Thoracic aorta (tissue), 2 donors: ENCODE measurements around the gene PDE4B. TPM values are rescaled to one million over a fixed set of nuclear protein-coding genes. Genes with fewer than 3 reads are reported as not detected.

Source experiments
- ATAC-seq: fragments of 150-250 bp; one replicate; pipeline ENCODE4 v1.8.0; 2017; ENCODE audit warnings: low read depth; ENCODE audit not compliant: insufficient number of reproducible peaks, low FRiP score
- DNase-seq: peaks from one replicate; pipeline ENCODE4 v3.0.0-alpha.2; 2020; ENCODE audit warnings: low spot score
- H3K27ac ChIP-seq, 2 donors: fragments of 200-600 bp; sonication (generic); 1 replicate in 1 of 2; 2 replicates in 1 of 2; pipeline ENCODE4 v1.5.1; 2016; ENCODE audit warnings: mild to moderate bottlenecking in 2 of 2, moderate library complexity in 2 of 2
- H3K27me3 ChIP-seq: fragments of 200-600 bp; sonication (generic); replicated peaks from 2 replicates; pipeline ENCODE4 v1.6.0; 2016; ENCODE audit warnings: mild to moderate bottlenecking; ENCODE audit not compliant: insufficient read depth
- H3K36me3 ChIP-seq: fragments of 200-600 bp; sonication (generic); one replicate; pipeline ENCODE4 v1.5.1; 2016
- H3K4me1 ChIP-seq, 2 donors: fragments of 200-600 bp; sonication (generic); 1 replicate in 1 of 2; 2 replicates in 1 of 2; pipeline versions ENCODE4 v1.5.1 to v1.6.0; 2016; ENCODE audit warnings: low read depth in 2 of 2, mild to moderate bottlenecking in 1 of 2; ENCODE audit not compliant: control insufficient read depth in 1 of 2
- H3K4me3 ChIP-seq: fragments of 200-600 bp; sonication (generic); 2 replicates; pipeline ENCODE4 v1.5.1; 2016; ENCODE audit warnings: mild to moderate bottlenecking
- H3K9me3 ChIP-seq: fragments of 200-600 bp; sonication (generic); 2 replicates; pipeline ENCODE4 v1.5.1; 2016
- total RNA-seq, 2 donors: library from RNA; depleted of rRNA; stranded (reverse); fragments of >200 nt; gene quantifications; one replicate each; pipeline versions ENCODE4 v1.1.0 to v1.2.3, GENCODE V29; 2016
- TF ChIP-seq, protein P1 (sequence below): fragments of 200-600 bp; sonication (generic); IDR thresholded peaks from one replicate; pipeline ENCODE4 v1.5.1; 2019; ENCODE audit warnings: antibody characterized with exemption

Gene PDE4B
- total RNA-seq, 2 donors from 2014 or later = 29.0 to 42.4 TPM

DNA sequence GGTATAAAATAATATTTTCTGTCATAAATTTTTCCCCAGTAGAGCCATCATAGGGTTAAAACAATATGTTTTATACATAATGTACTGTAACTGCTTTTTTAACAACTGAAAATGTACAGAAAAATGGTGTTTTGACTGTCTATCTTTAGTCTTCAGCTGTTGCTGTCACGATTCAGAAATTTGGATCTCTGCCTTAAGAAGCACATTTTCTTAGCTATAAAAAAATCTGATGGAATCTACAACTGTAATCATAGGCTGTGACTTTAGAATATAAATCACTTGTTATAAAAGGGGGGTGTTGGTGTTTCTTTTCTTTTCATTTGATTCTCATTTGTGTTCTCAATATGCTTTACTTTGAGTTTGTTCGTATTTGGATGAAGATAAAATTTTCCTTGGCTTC is 187.5 kb downstream of the PDE4B start:
- no peak for DNase-seq
- no peak for ATAC-seq
- Histone ChIP-seq H3K27ac (no peak overlapping the region), H3K36me3 (no peaks in the 10 kb centered on the region), H3K4me1 (no peaks in the 10 kb centered on the region), H3K4me3 (no peak overlapping the region), H3K27me3 (no peaks in the 10 kb centered on the region), H3K9me3 (peaks cover 9% of the 10 kb centered on the region)
- TF ChIP-seq, protein P1, sequence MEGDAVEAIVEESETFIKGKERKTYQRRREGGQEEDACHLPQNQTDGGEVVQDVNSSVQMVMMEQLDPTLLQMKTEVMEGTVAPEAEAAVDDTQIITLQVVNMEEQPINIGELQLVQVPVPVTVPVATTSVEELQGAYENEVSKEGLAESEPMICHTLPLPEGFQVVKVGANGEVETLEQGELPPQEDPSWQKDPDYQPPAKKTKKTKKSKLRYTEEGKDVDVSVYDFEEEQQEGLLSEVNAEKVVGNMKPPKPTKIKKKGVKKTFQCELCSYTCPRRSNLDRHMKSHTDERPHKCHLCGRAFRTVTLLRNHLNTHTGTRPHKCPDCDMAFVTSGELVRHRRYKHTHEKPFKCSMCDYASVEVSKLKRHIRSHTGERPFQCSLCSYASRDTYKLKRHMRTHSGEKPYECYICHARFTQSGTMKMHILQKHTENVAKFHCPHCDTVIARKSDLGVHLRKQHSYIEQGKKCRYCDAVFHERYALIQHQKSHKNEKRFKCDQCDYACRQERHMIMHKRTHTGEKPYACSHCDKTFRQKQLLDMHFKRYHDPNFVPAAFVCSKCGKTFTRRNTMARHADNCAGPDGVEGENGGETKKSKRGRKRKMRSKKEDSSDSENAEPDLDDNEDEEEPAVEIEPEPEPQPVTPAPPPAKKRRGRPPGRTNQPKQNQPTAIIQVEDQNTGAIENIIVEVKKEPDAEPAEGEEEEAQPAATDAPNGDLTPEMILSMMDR = no peak

DNA sequence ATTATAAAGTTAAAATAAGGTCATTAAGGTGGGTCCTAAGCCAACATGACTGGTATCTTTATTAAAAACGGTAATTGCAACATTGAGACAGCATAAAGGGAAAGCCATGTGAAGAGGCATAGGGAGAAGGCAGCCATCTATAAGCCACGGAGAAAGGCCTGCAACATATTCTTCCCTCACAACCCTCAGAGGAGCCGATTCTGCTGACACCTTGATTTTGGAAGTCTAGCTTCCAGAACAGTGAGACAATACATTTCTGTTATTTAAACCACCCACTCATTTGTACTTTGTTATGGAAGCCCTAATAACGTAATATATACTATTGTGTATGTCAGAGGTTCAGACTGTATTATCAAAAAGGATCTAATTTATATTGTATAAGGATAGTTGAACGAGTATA is 190.8 kb downstream of the PDE4B start:
- TF ChIP-seq, protein P1 = no peak
- Histone ChIP-seq H3K9me3 (no peaks in the 10 kb centered on the region), H3K4me3 (no peak overlapping the region), H3K27me3 (no peaks in the 10 kb centered on the region), H3K4me1 (no peaks in the 10 kb centered on the region), H3K36me3 (no peaks in the 10 kb centered on the region), H3K27ac (no peak overlapping the region)
- DNase-seq (no peak), ATAC-seq (no peak)

DNA sequence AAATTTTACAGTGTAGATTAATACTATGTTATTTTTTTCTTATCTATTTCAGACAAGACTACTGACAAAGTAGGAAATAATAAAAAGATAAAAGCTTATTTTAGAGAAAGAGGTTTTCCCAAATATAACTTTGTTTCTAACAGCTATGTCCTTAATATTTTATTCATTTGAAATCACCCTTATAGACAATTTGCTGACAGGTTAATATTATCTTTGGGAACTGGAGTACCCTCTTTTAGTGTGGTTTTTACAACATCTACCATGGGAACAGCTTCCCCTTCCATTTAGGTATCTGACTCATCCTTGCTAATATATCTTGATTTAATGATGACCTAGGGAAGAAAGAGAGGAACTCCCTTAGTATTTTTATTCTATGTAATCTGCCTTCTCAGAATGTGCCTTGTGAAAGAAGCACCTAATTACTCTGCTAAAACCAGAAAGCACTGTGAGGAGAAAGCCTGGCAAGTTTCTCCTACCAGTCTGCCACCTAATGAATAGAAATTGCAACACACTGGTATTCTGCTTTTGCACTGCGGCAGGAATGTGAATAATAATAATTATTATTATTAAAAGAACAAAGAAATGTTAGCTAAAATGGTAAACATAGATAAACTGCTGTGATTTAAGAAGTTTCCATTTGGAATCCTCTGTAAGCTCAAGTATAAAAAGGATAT is 192.8 kb downstream of the PDE4B start:
- H3K4me1 ChIP-seq = no peaks in the 10 kb centered on the region
- no peaks in the 10 kb centered on the region for H3K9me3 ChIP-seq
- no peak for ATAC-seq
- no peak for DNase-seq
- TF ChIP-seq, protein P1 = no peak
- no peaks in the 10 kb centered on the region for H3K27me3 ChIP-seq
- H3K27ac ChIP-seq = no peak overlapping the region
- no peak overlapping the region for H3K4me3 ChIP-seq
- no peaks in the 10 kb centered on the region for H3K36me3 ChIP-seq

DNA sequence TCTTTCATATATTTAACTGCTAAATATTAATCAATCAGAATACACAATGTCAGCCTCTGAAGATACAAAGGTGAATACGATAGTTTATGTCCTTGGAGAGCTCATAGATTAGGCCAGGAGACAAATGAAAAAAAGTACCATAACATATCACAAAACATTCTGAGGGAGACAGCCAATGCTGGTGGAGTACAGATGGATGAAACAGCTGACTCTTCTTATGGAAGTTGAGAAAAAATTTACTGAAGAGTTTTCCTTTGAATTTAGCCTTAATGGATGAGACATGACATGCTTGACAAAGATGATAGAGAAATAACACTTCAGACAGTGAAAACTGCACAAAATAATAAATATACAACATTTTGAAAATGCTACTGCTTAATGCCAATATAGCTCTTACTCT is 193.5 kb downstream of the PDE4B start:
- H3K4me3 ChIP-seq = no peak overlapping the region
- H3K36me3 ChIP-seq = no peaks in the 10 kb centered on the region
- no peak for ATAC-seq
- no peak for DNase-seq
- H3K4me1 ChIP-seq = no peaks in the 10 kb centered on the region
- H3K27me3 ChIP-seq = no peaks in the 10 kb centered on the region
- TF ChIP-seq, protein P1 = no peak
- H3K9me3 ChIP-seq = no peaks in the 10 kb centered on the region
- no peak overlapping the region for H3K27ac ChIP-seq

DNA sequence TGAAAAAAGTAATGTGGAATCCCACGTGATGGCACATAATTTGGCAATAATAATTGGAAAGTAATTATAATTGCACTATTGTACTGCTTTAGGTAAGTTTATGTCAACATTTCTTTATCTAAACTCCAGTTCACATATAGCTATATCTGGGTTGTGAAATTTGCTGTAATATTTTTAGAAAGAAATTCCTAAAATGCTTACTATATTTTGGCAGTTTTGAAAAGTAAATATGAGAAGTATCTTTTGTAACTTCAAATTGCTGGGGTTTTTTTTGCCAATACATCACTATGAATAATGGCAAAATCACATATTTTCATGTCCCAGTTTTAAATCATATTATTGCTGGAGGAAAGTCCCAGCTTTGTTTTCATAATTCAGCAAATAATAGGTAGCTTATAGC is 197.5 kb downstream of the PDE4B start:
- ATAC-seq = no peak
- no peak overlapping the region for H3K27ac ChIP-seq

More for the DNA sequence above, 197.5 kb downstream of the PDE4B start:
- Histone ChIP-seq H3K27me3 (no peaks in the 10 kb centered on the region), H3K9me3 (no peaks in the 10 kb centered on the region), H3K4me3 (no peak overlapping the region), H3K4me1 (no peaks in the 10 kb centered on the region), H3K36me3 (no peaks in the 10 kb centered on the region)
- no peak for DNase-seq
- TF ChIP-seq, protein P1 = no peak
